Glutamatergic neuron (in vitro differentiated cells): ENCODE data around the gene GPR180. TPM values are rescaled to one million over a fixed set of nuclear protein-coding genes. Genes with fewer than 3 reads are reported as not detected.

Experiments used
- DNase-seq: peaks from one replicate; pipeline ENCODE4 v3.0.0; 2022
- H3K27ac Mint-ChIP-seq: one replicate; pipeline ENCODE4 v1.8.0; 2020; ENCODE audit warnings: mild to moderate bottlenecking, mixed read lengths, inconsistent platforms; ENCODE audit not compliant: unreplicated experiment
- H3K27me3 Mint-ChIP-seq: one replicate; pipeline ENCODE4 v1.8.0; 2020; ENCODE audit warnings: mild to moderate bottlenecking, moderate library complexity, mixed read lengths, inconsistent platforms; ENCODE audit not compliant: unreplicated experiment
- H3K36me3 Mint-ChIP-seq: one replicate; pipeline ENCODE4 v1.8.0; 2020; ENCODE audit warnings: mild to moderate bottlenecking, mixed read lengths, inconsistent platforms; ENCODE audit not compliant: unreplicated experiment
- H3K4me1 Mint-ChIP-seq: one replicate; pipeline ENCODE4 v1.8.0; 2020; ENCODE audit warnings: mild to moderate bottlenecking, low read depth, mixed read lengths, inconsistent platforms; ENCODE audit not compliant: unreplicated experiment
- H3K4me3 Mint-ChIP-seq: one replicate; pipeline ENCODE4 v1.8.0; 2020; ENCODE audit warnings: mild to moderate bottlenecking, mixed read lengths, inconsistent platforms; ENCODE audit not compliant: unreplicated experiment
- H3K9me3 Mint-ChIP-seq: one replicate; pipeline ENCODE4 v1.8.0; 2020; ENCODE audit warnings: mild to moderate bottlenecking, moderate library complexity, mixed read lengths, inconsistent platforms; ENCODE audit not compliant: unreplicated experiment
- total RNA-seq: library from RNA; stranded (reverse); fragmentation: NEBNext Ultra II Directional; extraction: Animal tissue kit (Norgen Biotek cat#: 25700); gene quantifications from one replicate; pipeline ENCODE4 v1.2.1, GENCODE V29; 2021; ENCODE audit not compliant: unreplicated experiment
- TF ChIP-seq, protein P1 (sequence below): fragments of 200-600 bp; sonication (generic); IDR thresholded peaks from one replicate; pipeline ENCODE4 v1.5.0; 2021; ENCODE audit not compliant: partially characterized antibody, unreplicated experiment

The GPR180 gene
- total RNA-seq, 1 donor from 2014 or later: 3.0 TPM

DNA sequence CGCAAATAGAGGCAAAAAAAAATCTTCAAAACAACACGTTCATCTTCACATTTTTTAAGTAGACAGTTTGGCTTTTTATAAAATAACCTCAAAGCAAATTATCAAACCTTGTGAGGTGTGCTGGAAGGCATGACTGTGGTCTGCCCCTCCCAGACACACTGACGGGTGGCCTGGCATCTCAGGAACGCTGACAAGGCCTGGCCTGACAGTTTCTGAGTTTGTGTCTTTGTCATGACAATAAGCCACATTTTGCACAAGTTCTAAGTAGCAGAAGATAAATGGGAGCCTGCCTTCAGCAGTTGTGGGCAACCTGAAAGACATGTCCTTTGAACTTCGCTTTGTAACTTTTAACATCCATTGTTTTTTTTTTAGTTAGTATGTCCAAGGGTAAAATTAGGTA is 72.2 kb downstream of the GPR180 start:
- DNase-seq: no peak
- H3K36me3 Mint-ChIP-seq: no peaks in the 10 kb centered on the region
- H3K9me3 Mint-ChIP-seq: no peaks in the 10 kb centered on the region
- H3K27ac Mint-ChIP-seq: no peak overlapping the region
- TF ChIP-seq, protein P1, sequence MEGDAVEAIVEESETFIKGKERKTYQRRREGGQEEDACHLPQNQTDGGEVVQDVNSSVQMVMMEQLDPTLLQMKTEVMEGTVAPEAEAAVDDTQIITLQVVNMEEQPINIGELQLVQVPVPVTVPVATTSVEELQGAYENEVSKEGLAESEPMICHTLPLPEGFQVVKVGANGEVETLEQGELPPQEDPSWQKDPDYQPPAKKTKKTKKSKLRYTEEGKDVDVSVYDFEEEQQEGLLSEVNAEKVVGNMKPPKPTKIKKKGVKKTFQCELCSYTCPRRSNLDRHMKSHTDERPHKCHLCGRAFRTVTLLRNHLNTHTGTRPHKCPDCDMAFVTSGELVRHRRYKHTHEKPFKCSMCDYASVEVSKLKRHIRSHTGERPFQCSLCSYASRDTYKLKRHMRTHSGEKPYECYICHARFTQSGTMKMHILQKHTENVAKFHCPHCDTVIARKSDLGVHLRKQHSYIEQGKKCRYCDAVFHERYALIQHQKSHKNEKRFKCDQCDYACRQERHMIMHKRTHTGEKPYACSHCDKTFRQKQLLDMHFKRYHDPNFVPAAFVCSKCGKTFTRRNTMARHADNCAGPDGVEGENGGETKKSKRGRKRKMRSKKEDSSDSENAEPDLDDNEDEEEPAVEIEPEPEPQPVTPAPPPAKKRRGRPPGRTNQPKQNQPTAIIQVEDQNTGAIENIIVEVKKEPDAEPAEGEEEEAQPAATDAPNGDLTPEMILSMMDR: no peak
- no peak overlapping the region for H3K4me3 Mint-ChIP-seq
- no peaks in the 10 kb centered on the region for H3K4me1 Mint-ChIP-seq
- no peaks in the 10 kb centered on the region for H3K27me3 Mint-ChIP-seq

DNA sequence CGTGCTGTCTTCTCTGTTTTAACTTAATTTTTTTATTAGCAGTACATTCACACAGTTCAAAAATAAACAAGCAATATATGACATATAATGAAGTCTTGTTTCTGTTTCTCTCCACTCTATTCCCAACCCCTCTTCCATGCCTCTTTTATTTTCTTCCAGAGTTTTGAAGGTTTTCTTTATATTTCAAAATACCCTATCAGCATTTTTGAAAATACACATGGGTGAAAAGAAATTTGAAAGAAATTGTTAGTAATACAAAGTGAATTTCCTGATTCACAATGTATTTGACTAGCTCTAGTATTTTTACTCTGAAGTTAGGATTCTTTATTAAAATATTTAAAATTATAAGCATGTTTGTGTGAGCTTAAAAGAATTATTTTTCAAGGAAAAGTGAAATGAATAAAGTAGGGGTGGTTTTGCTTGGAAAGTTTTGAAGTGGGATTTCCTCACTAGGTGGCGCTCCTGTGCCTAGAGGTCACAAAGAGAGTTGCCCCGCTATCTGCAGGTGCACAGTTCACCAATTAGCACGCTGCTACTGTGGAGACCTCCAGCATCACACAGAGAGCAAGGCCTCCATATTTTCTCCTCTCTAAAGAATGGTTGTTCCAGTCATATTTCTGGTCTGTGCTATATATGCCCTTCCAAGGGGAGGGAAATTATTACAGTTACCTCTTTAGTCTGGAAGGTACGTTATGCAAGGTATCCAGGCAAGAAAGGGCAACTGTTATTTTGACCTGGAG is 73.1 kb downstream of the GPR180 start:
- no peak overlapping the region for H3K4me3 Mint-ChIP-seq
- peak; percentile 64 for DNase-seq
- no peaks in the 10 kb centered on the region for H3K27me3 Mint-ChIP-seq

DNA sequence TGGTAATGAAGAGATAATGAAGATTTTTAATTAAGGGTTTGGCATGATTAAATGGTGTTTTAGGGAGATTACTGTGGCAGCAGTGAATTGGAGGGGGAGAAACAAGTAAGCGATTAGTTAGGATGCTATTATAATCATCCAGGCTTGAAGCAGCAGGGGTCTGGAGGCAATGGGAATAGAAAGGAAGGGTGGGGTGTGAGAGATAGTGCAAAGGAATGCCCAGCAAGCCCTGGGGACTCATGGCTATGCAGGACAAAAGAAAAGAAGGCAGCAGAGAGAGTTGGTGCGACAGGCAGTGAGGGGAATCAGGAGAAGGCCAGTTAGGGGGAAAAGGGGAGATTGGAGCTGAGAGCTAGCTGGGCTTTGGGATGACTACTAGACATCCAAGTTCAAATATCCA is 76.1 kb downstream of the GPR180 start:
- no peaks in the 10 kb centered on the region for H3K27me3 Mint-ChIP-seq
- H3K9me3 Mint-ChIP-seq: no peaks in the 10 kb centered on the region
- no peaks in the 10 kb centered on the region for H3K36me3 Mint-ChIP-seq
- no peaks in the 10 kb centered on the region for H3K4me1 Mint-ChIP-seq
- DNase-seq: no peak
- no peak overlapping the region for H3K4me3 Mint-ChIP-seq
- TF ChIP-seq, protein P1: no peak
- H3K27ac Mint-ChIP-seq: no peak overlapping the region

More for the DNA sequence above, 73.1 kb downstream of the GPR180 start:
- Mint-ChIP-seq H3K9me3 (no peaks in the 10 kb centered on the region), H3K36me3 (no peaks in the 10 kb centered on the region), H3K4me1 (no peaks in the 10 kb centered on the region), H3K27ac (no peak overlapping the region)
- TF ChIP-seq, protein P1: peak; percentile 81

DNA sequence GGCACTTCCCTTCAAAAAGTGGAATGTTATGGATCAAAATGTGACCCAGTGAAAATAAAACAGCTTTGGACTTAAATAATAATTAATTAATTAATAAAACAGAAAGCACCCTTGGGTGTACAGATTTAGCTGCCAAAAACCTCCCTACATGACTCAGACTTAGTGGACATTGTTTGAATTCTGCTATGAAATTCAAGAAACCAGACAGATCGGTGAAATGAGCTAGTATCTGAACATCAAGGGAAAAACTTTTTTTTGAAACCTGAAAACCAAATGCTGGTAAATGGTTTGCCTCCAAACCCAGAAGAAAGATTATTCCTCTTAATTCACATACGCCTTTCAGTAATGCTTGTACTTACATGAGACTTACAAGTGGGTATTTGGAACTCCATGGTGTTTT is 77.2 kb downstream of the GPR180 start:
- Mint-ChIP-seq H3K9me3 (no peaks in the 10 kb centered on the region), H3K36me3 (no peaks in the 10 kb centered on the region), H3K4me3 (no peak overlapping the region), H3K27ac (no peak overlapping the region), H3K27me3 (no peaks in the 10 kb centered on the region), H3K4me1 (no peaks in the 10 kb centered on the region)
- TF ChIP-seq, protein P1: no peak
- DNase-seq: no peak

DNA sequence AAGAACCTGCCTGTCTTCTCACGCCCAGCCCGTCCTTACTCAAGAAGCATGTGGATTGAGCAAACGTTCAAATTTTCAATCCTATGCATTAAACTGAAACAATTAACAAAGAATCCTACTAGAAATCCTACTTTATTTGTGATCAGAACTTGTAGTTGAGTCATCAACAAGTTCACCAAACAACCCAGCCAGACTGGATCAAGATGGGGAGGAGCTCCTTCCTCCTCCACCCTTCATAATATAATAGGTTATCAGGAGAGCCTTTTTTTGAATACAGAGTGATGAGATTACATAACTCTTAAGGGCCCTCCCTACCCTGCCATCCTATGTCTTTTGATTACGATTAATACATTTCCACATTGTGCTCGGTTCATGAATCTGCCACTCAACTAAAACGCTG is 78.0 kb downstream of the GPR180 start:
- Mint-ChIP-seq H3K36me3 (no peaks in the 10 kb centered on the region), H3K4me3 (no peak overlapping the region), H3K27ac (no peak overlapping the region), H3K4me1 (no peaks in the 10 kb centered on the region), H3K9me3 (no peaks in the 10 kb centered on the region), H3K27me3 (no peaks in the 10 kb centered on the region)
- TF ChIP-seq, protein P1: no peak
- no peak for DNase-seq
